ENCODE measurements around the gene MXRA7. TPM values are rescaled to one million over a fixed set of nuclear protein-coding genes. Genes with fewer than 3 reads are reported as not detected.
A peak's percentile ranks its signal among the peaks of the same experiment; 100 is the strongest.

The MXRA7 gene
- total RNA-seq, 2 experiments from 2014 or later = 1.6 to 4.9 TPM

DNA sequence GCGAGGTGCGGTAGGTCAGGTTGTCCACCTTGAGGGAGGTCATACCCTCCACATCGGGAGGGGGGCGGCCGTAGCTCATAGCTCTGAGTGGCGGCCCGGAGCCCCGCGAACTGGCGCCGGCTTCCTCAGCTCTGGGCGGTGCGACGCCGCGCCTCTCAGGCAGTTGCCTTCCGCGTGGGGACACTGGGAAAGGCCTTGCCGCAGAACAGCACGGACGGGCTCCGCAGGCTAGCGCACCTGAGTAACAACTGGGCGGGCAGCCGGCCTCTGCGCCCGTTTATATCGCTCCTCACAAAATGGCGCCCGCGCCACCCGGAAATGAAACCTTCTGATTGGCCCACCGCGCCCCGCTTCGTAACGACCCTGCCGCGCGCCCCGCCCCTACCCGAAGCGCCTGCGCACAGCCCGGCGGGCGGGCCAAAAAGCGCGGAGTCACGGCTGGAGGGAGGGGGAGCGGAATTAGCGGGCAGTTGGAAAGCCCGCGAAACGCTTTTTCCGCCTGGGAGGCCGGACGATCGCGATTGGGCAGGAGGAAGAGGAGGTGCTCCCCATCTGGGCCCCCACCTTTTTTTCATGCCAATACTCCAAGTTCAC lies 26.4 kb upstream of the MXRA7 start, which contains the start of gene SRSF2:
Gene SRSF2 (minus strand): TSS at position 250 of the 594 bp plus-strand sequence. CDS start 171 bp downstream, at position 79.
- POLR2A ChIA-PET = interaction anchor here (0.7 to 2.6 kb wide), 4 partner anchors 9 to 66 kb away, joined by 3 to 12 read pairs (median 7); no protein-coding TSS in a partner anchor
- peak within 1 kb of the TSS; percentile 96 for H3K4me2 ChIP-seq (ENCODE audit: low read length)
- CTCF ChIA-PET (ENCODE audit: unreplicated experiment) = interaction anchor here (0.6 kb wide), 1 partner anchor 356 kb away, joined by 3 read pairs; no protein-coding TSS in a partner anchor
- no peaks in the 10 kb centered on the region for H3K9me2 ChIP-seq (ENCODE audit: insufficient read depth, low read length)
- peaks cover 70% of the 10 kb centered on the region for H3K36me3 ChIP-seq (ENCODE audit: insufficient read depth, low read length)
- peak within 1 kb of the TSS; percentile 44; the same call in 1 of the 2 replicates for H2AFZ ChIP-seq (ENCODE audit: low read length)
- H3K27ac ChIP-seq (ENCODE audit: low read depth, low read length, poor library complexity, severe bottlenecking) = peak within 1 kb of the TSS; percentile 92
- no peaks in the 10 kb centered on the region for H3K9me3 ChIP-seq (ENCODE audit: low read length)
- H3K4me3 ChIP-seq (ENCODE audit: low read depth, low read length, poor library complexity, severe bottlenecking) = peak within 1 kb of the TSS; percentile 77
- peaks cover 36% of the 10 kb centered on the region for H4K20me1 ChIP-seq (ENCODE audit: insufficient read depth, low read length)
- TF ChIP-seq CTCF (conservative IDR thresholded peaks at IDR 0.05; ENCODE audit: low read length) (no peak), EZH2phosphoT487 (IDR thresholded peaks at IDR 0.05; ENCODE audit: borderline replicate concordance, low read depth, low read length) (no peak)
- H3K79me2 ChIP-seq (ENCODE audit: insufficient read depth, low read depth, low read length) = peaks cover 80% of the 10 kb centered on the region
- peak; percentile 100 for DNase-seq (ENCODE audit: low spot score)
- H3K4me1 ChIP-seq (ENCODE audit: insufficient read depth, low read length, poor library complexity, severe bottlenecking) = peaks cover 53% of the 10 kb centered on the region
- intact Hi-C loops (cut with micrococcal nuclease; ENCODE audit: unreplicated experiment) = loop anchor here (1.0 to 10.0 kb wide), 8 partner anchors 11 to 1072 kb away; partner anchors contain the start of genes JMJD6, METTL23, RECQL5 and SAP30BP
- BruUV-seq (replicated peaks) = no TSS peak

- H3K4me1 ChIP-seq (ENCODE audit: insufficient read depth, low read length, poor library complexity, severe bottlenecking) = peaks cover 59% of the 10 kb centered on the region
- intact Hi-C loops (cut with micrococcal nuclease; ENCODE audit: unreplicated experiment) = loop anchor here (1.0 to 10.0 kb wide), 8 partner anchors 10 to 1072 kb away; partner anchors contain the start of genes JMJD6, METTL23, RECQL5 and SAP30BP
- POLR2A ChIA-PET = interaction anchor here (1.9 to 2.6 kb wide), 3 partner anchors 9 to 47 kb away, joined by 7 to 12 read pairs (median 10); partner anchors contain the start of genes JMJD6 and METTL23
- peaks cover 36% of the 10 kb centered on the region for H4K20me1 ChIP-seq (ENCODE audit: insufficient read depth, low read length)
- DNase-seq (ENCODE audit: low spot score) = peak; percentile 80
- H3K27ac ChIP-seq (ENCODE audit: low read depth, low read length, poor library complexity, severe bottlenecking) = peak overlapping the region; percentile 92
- no peak overlapping the region for H2AFZ ChIP-seq (ENCODE audit: low read length)
- peak overlapping the region; percentile 77 for H3K4me3 ChIP-seq (ENCODE audit: low read depth, low read length, poor library complexity, severe bottlenecking)
- H3K4me2 ChIP-seq (ENCODE audit: low read length) = peak overlapping the region; percentile 96
- TF ChIP-seq EZH2phosphoT487 (IDR thresholded peaks at IDR 0.05; ENCODE audit: borderline replicate concordance, low read depth, low read length) = no peak
- TF ChIP-seq CTCF (conservative IDR thresholded peaks at IDR 0.05; ENCODE audit: low read length) = no peak; the same call in 1 of the 2 replicates
- H3K9me2 ChIP-seq (ENCODE audit: insufficient read depth, low read length) = no peaks in the 10 kb centered on the region
- peaks cover 70% of the 10 kb centered on the region for H3K36me3 ChIP-seq (ENCODE audit: insufficient read depth, low read length)
- CTCF ChIA-PET (ENCODE audit: unreplicated experiment) = interaction anchor here (0.6 kb wide), 1 partner anchor 355 kb away, joined by 3 read pairs; no protein-coding TSS in a partner anchor
- H3K9me3 ChIP-seq (ENCODE audit: low read length) = no peaks in the 10 kb centered on the region
- no TSS peak for BruUV-seq (replicated peaks)
- H3K79me2 ChIP-seq (ENCODE audit: insufficient read depth, low read depth, low read length) = peaks cover 87% of the 10 kb centered on the region
Observed at GRCh38 chr17:76736349-76737081, 25.8 kb upstream of the MXRA7 start.

All from OCI-LY7 (cell line).